GM18873 (cell line): Measurements from ENCODE around the gene TBX4.

Experiments used
- ATAC-seq: cut with Tn5 transposase; IDR thresholded peaks from one replicate; pipeline ENCODE4 v1.9.1; 2021; ENCODE audit warnings: mild to moderate bottlenecking, moderate library complexity, moderate number of reproducible peaks; ENCODE audit not compliant: unreplicated experiment, low FRiP score

TBX4 gene

GRCh38 chr17:61463316-61464129 is 11.3 kb downstream of the TBX4 start:
- no peak for ATAC-seq

GRCh38 chr17:61464130-61464842 is 12.1 kb downstream of the TBX4 start:
- ATAC-seq, result no peak

- ATAC-seq, result no peak
Observed at GRCh38 chr17:61464843-61465180, 12.6 kb downstream of the TBX4 start.

GRCh38 chr17:61465550-61466237 is 13.5 kb downstream of the TBX4 start:
- ATAC-seq, result no peak

- no peak for ATAC-seq
Observed at GRCh38 chr17:61466246-61466645, 14.0 kb downstream of the TBX4 start.

DNA sequence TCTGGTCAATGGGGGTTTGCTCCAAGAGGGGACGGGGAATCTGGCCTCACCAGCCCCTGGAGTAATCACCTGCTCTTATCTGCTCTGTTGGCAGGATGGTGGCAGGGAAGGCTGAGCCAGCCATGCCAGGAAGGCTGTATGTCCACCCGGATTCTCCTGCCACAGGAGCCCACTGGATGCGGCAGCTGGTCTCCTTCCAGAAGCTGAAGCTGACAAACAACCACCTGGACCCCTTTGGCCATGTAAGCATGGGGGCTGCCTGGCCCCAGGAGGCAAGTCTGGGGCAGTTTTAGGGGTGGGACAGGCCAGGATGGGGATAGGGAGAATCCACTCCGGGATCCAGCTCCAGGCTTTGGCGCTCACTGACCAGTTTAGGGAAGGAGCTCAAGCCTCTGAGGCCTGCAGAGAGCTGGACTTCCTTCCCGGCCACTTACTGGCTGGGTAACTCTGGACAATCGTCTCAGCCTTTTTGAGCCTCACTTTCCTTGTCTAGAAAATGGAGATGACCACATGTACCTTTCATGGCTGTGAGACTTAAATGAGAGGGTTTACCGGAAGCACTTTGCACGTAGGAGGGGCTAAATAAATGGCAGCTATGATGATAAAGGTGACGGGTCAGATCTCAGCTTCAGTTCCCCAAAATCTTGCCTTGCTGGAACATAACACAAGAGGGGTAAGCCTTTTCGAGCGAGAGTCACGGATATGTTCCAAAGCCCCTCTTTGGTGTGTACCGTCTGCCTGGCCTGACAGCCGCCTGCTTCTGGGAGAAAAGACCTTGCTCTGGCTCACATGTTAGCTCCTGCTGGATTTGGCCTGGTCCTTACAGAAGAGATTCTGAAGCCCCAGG is 15.4 kb downstream of the TBX4 start:
- no peak for ATAC-seq

GRCh38 chr17:61468263-61468907 is 16.2 kb downstream of the TBX4 start:
- no peak for ATAC-seq

DNA sequence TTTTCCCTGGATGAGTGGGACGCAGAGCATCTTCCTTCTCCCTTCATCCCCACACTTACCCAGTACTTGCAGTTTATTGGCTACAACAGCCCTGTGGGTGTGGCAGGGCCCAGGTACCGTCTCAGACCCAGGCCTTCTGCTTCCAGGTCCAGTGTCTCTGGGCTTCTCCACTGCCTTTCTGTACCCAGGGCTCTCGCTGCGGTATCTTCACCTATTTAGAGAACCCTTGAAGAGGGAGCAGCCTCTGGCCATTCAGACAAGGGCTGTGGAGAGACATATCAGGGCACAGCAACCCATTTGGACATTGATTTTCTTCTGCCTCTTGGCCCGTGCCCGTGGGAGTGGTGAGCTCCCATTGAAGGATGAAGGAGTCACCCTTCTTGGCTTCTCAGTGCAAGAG is 17.3 kb downstream of the TBX4 start:
- no peak for ATAC-seq

- no peak for ATAC-seq
Observed at GRCh38 chr17:61469949-61470348, 17.7 kb downstream of the TBX4 start.

GRCh38 chr17:61470530-61471136 is 18.4 kb downstream of the TBX4 start:
- ATAC-seq, result no peak

- ATAC-seq, result no peak
Observed at GRCh38 chr17:61474235-61474927, 22.2 kb downstream of the TBX4 start.

DNA sequence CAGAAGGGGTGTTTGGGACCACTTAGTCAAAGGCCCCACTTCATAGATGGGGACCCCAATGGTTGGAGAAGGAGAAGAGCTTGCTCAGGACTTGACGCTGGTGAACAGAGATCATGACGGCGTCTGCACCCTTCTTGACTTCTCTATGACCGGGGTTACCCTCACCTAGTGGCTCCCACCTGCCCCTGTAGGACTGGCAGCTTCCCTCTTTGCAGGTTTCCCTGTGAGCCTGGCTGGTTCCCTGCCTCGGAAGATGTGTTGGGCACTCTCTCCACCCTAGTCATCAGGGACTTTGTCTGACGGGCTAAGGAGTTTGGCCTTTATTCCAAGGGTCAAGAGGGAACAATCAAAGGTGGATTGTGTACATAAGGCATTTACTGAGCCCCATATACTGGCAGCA is 22.7 kb downstream of the TBX4 start:
- ATAC-seq, result no peak

DNA sequence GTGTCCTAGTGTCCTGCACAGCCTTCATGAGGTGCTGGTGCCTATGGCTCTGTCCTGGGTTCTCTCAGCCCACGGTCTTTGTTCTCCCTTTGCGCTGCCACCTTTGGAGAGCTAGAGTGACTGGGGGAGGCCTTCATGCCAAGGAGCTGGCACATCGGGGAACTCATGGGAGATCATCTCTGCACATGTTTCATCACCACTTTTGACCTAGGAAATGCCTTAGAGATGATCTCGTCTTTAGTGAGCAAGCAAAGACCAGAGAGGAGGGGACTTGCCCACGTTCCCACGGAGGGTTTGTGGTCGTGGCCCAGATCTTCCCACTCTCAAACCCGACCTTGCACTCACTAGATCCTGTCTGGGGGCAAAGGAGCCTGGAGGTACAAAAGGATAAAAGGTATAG is 23.5 kb downstream of the TBX4 start:
- ATAC-seq, result no peak

DNA sequence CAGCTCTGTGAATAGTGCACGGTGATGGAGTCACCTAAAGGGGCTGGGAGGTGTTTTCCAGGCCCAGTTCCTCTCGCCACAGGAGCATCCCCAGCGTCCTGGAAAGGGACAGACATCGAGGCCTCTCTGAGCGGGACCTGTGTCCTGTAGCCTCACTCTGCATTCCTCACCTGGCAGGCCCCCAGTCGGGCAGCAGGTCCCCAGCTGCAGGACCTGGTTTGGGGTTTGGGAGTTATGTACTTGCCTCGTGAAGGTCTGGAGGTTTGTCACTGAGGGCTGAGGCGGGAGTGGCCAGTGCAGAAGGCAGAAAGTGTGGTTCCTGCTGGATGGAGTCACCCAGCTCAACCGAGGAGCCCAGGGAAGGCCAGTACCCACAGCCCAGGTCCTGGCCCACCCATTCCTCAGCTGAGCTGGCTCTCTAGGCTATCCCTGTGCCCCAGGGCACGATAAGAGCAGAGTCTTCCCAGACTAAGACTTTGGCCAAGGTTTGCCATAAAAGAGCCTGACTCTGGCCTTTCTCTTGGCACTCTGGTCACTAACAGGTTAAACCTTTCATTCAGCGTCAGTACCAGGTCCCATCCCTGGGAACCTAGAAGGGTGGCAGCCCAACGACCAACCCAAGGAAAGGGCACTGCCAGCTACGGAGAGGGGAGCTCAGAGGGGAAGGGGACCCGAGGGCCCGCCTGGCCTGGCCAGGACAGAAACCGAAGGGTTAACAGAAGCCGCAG is 24.4 kb downstream of the TBX4 start:
- ATAC-seq, result no peak

GRCh38 chr17:61477204-61477834 is 25.1 kb downstream of the TBX4 start:
- ATAC-seq, result no peak

GRCh38 chr17:61478026-61478789 is 26.0 kb downstream of the TBX4 start:
- ATAC-seq, result no peak

GRCh38 chr17:61478790-61479492 is 26.7 kb downstream of the TBX4 start:
- ATAC-seq, result no peak
